HG03025 (cell line): ENCODE measurements around the gene HSFX1.
"Not testable (repeated sequence)": the region's sequence is repeated elsewhere in the genome, so short reads cannot be mapped to it uniquely, and the experiment has no call there.

Experiments
- ATAC-seq: cut with Tn5 transposase; IDR thresholded peaks from one replicate; pipeline ENCODE4 v1.9.1; 2021; ENCODE audit warnings: mild to moderate bottlenecking, moderate library complexity; ENCODE audit not compliant: unreplicated experiment, low FRiP score

Gene HSFX1

DNA sequence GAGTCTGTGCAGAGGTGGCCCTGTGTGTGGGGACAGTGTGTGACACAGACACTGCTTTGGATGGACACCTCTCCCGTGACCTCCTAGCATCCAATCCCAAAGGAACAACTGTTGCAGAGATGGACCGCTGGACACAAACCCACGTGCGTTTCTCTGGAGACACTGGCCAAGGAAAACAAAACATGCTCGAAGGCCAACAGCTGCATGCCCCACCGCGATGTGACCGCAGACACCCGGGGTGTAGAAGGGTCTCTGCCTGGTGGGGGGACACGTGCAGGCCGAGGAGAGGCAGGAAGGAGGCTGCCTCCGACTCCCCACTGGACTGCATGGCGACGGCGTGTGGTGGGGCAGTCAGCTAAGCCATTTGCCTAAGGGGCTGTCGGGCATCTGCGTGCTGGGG is at the start of gene HSFX1:
TSS of gene HSFX1 (plus strand) at position 301 of the 400 bp plus-strand sequence. CDS start 614 bp downstream, outside the sequence.
- ATAC-seq = not testable (repeated sequence)

DNA sequence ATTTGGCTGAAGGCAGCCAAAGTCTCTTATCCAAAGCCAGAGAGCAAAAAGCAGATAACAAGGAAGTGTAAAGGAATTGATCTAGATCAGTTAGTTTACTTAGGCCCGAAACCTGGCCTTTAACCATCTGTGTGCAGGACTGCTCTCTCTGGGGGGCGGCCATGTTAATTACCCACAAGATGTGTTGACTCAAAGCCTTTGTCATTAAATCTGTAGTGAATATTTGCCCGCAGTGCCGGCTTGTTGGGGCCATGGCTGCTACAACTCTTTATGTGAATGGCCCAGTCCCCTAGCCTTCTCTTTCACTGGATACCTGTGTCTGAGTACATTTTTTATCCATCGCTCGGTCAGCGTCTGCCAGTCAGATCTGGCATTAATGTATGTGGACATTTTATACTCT is 46.6 kb upstream of the HSFX1 start:
- not testable (repeated sequence) for ATAC-seq

DNA sequence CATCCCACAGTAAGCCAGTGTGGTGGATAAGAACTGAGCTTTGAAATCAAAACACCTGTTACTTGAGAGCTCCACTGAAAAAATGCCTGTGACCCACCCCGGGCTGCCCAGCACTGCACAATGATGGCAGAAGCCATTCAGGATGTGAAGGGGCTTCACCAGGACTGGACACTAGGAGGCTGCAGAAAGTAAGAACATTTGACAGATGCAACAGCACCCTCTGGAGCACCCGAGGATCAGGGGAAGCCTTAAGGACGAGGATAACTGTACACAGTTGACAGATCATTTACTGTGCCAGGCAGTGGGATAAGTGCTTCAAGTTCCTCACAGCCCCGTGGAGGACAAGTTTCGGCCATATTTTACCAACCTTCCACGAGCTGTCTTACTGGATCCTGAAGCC is 31.6 kb upstream of the HSFX1 start:
- not testable (repeated sequence) for ATAC-seq

DNA sequence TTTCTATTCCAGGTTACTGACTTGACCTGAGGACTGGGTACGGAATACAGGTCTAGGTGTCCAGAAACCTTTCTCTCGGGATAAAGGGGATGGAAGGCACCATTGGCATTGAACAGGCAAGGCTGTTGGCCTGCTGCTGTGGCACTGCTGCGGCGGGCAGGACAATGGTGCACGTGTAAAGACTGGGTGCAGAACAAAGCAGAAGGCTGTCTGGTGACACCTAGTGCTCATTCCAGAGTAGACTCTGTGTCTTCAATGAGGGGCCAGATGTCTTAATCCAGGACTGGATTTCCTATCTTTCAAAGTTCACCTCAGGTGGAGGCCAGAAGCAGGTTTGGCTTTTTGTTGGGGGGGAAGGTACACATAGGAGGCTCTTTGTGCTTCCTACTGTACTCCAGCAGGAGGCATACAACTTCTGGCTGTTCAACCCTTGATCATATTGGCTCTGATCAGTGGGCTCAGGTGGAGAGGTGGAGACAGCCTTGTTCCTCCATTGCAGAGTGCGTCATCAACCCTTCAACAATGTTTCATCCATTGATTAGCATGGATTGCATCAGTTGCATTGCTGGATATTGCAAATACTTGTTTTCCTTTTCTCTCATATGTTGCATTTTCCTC is 27.4 kb upstream of the HSFX1 start:
- ATAC-seq = not testable (repeated sequence)

DNA sequence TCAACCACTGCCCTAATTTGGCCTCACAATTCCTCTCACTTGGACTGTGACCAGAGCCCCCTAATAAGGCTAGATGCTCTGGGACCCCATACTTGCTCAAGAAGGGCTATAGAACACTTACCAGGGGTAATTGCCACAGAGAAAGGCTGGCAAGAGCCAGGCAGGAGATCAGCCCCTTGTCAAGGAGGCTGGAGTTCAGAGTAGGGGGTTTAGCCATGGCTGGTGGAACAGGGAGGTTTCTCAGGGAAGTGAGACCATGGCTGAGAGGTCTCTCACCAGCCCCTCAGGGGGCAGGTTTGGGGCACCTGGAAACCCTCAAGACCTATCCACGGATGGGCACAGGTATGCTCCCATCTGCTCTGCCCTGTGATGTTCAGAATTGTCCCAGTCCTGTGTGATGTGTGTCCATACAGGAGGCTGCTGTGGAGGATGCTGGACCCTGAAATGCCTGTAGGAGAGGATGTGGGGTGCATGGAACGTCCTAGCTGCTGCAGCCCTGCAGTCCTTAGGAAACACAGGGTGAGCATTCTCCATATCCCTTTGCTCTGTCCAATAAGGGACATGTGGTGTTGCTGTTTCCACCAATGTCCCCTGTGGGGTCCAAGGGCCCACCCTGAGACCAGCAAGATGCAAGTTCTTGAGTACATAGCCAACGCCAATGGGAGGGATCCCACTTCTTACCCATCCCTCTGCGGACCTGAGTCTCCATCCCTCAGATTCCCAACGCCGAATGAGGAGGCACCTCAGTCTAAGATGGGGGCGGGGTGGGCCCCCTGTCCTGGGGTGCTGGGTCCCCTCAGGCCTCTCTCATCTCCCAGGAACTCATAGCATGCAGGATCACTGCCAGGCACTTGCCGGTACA is 16.4 kb upstream of the HSFX1 start:
- ATAC-seq = no peak

- no peak for ATAC-seq
These were observed 15.7 kb upstream of the HSFX1 start for GRCh38 chrX:149758068-149758714.

- ATAC-seq = not testable (repeated sequence)
These were observed 15.2 kb upstream of the HSFX1 start for GRCh38 chrX:149758715-149759078.

GRCh38 chrX:149759824-149760223 is 14.0 kb upstream of the HSFX1 start:
- ATAC-seq = no peak

GRCh38 chrX:149760965-149761364 is 12.9 kb upstream of the HSFX1 start:
- ATAC-seq = no peak

DNA sequence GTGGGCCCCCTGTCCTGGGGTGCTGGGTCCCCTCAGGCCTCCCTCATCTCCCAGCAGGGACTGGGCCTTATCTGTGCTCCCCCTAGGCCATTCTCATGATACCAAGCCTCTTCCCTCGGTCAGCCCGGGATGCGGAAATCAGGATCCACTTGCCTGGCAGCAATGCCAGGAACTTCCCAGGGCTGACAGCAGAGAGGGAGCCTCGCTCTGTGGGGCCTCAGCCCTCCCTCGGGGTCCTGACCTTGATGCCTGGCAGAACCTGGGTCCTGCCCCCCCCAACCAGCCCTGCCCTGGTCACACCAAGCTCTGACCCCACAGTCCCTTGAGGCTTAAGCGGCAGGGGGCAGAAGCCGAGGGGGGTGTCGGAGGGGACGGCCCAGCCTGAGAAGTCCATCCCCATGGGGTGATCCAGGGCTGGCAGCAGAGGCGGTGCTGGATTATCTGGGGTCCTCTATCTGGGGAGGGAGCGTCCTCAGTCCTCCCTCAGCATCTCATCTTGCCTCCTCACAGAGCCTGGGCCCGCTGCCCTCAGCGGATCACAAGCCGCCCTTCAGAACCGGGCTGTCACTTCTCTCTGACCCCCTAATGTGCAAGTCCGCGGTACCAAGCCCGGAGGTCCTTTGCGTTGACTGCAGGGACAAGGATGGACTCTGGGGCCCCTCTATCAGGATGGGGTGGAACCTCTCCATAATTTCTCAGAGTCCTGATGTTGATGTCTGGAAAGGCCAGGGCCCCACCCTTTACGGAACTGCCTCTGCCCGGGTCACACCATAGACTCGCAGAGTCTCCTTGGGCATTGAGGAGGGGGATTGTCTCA is 11.8 kb upstream of the HSFX1 start:
- ATAC-seq = not testable (repeated sequence)

DNA sequence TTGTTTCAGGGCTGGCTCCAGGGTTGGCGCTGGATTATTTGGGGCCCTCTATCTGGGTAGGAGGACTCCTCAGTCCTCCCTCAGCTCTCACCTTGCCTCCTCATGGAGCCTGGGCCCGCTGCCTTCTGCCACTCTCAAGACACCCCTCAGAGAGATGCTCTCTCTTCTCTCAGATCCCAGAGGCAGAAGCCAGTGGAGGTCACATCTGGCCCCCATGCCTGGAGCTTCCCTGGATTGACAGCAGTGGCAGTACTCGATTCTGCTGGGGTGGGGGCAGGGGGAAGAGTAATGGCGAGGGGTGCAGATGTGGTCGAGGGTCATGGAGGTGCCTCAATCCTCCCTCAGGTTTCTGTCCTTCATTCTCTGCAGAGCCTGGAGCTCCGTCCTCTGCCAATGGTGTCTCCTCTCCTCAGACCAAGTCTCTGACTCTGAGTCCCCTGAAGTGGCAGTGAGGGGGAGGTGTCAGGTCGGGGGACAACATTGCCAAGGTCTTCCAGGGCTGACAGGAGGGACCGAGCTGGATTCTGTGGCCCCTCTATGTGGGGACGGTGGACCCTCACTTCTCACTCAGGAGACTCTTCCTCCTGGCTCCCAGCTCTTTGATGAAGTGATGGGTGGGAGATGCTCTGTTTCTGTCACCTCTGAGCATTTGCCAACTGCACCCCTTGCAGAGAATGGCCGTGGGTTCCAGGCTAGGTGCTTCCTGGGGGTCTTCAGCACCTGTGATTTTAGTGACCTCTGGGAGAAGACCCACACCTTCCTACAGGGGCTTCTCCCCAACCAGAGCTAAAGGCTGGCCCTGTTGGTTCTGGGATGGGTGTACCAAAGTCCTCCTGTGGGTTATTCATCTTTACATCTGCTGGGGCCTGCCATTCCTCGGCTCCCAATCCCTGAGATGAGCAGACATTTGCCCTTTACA is 10.9 kb upstream of the HSFX1 start:
- no peak for ATAC-seq

GRCh38 chrX:149770344-149770743 is 3.5 kb upstream of the HSFX1 start:
- not testable (repeated sequence) for ATAC-seq

DNA sequence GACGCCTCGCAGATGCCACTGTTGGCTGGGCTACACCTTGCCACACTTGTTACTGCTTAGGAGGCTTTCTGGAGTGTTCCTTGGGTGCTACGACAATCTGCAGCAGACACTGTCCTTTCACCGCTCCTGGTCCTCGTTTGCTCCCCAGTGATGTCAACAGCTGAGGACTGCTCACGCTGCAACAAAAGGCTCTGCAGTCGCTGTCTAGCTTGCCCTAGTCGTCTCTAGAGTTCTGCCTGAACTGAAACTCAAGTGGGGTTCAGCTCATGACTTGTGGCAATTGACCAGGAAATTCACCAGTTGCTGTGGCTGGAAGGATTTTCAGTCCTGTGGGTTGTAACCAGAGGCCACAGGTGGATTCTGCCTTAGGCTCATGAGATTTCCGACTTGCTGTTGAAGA is 842 bp upstream of the HSFX1 start:
- ATAC-seq = not testable (repeated sequence)

- ATAC-seq = not testable (repeated sequence)
These were observed 4.1 kb downstream of the HSFX1 start for GRCh38 chrX:149777999-149778398.

DNA sequence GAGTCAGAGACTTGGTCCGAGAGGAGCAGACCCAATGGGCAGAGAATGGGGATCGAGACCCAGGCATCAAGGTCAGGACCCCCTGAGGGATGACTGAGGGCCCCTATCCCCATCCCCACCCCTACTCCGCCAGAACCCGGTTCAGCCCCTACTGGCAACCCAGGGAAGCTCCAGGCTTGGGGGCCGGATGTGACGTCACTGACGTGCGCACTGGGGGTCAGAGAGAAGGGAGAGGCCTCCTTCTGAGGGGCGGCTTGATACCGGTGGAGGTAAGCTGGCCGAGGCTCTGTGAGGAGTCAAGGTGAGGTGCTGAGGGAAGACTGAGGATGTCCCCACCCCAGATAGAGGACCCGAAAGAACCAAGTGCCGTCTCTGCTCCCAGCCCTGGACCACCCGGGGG is 7.9 kb downstream of the HSFX1 start, which contains the start of gene MAGEA9:
TSS of gene MAGEA9 (plus strand) at position 204 of the 400 bp plus-strand sequence. CDS start 4,281 bp downstream, outside the sequence.
- not testable (repeated sequence) for ATAC-seq

DNA sequence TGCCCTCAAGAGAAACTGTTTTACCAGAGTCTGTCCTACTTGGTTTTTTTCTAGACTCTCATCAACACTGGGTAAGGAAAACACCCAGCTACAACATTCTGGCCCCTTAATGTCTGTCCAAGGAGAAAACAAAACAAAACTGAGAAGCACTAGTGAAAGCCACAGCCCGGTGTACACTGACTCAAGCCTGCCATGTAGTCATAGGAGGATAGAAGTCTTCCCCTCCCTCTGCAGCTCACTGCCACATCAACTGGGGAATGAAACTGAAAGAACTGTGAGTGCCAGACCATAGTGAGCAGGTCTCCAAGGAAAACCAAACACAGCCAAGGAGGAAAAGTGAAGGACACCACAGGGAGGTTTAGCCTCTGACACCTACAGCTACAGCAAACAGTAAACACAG is 21.7 kb downstream of the HSFX1 start:
- ATAC-seq = peak; percentile 99

DNA sequence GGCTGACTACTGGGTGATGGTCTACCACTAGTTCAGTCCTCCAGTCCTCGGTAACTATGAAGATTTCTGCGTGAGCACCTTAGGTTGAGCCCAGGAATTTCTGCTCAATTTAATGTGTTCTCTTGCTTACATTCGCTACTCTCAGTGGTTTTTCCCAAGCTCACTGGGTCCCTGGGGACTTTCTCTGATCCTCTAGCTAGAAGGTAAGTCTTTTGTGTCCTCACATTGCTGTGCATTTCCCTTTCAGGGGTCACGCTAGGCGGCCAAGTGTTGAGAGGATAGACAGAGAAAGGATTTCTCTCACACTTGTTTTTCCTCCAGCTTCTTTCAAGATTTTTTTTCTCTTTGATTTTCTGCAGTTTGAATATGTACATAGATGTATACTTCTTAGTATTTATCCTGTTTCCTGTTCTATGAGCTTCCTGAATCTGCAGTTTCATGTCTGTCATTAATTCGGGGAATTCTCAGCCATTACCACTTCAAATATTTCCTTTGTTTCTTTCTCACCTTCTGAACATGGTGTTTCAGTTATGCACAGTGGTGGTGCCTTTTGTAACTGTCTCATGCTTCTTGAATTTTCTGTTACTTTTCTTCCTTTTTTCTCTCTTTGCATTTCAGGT is 25.3 kb downstream of the HSFX1 start:
- ATAC-seq = no peak

- no peak for ATAC-seq
These were observed 26.1 kb downstream of the HSFX1 start for GRCh38 chrX:149799938-149800337.
